Coronary artery (tissue), 2 donors: ENCODE measurements around the gene TBC1D4.

Experiments used
- DNase-seq: peaks from one replicate; pipeline ENCODE4 v3.0.0-alpha.2; 2017; ENCODE audit warnings: low spot score
- H3K27ac ChIP-seq, 2 donors: fragments of 200-600 bp; sonication (generic); one replicate each; pipeline ENCODE4 v1.5.1; 2016 to 2019
- H3K4me3 ChIP-seq: fragments of 200-600 bp; sonication (generic); 2 replicates; pipeline ENCODE4 v1.5.1; 2016; ENCODE audit warnings: mild to moderate bottlenecking, moderate library complexity
- TF ChIP-seq, protein P1 (sequence below): fragments of 200-600 bp; sonication (generic); IDR thresholded peaks from one replicate; pipeline ENCODE4 v1.5.1; 2019; ENCODE audit warnings: antibody characterized with exemption

TBC1D4 gene

DNA sequence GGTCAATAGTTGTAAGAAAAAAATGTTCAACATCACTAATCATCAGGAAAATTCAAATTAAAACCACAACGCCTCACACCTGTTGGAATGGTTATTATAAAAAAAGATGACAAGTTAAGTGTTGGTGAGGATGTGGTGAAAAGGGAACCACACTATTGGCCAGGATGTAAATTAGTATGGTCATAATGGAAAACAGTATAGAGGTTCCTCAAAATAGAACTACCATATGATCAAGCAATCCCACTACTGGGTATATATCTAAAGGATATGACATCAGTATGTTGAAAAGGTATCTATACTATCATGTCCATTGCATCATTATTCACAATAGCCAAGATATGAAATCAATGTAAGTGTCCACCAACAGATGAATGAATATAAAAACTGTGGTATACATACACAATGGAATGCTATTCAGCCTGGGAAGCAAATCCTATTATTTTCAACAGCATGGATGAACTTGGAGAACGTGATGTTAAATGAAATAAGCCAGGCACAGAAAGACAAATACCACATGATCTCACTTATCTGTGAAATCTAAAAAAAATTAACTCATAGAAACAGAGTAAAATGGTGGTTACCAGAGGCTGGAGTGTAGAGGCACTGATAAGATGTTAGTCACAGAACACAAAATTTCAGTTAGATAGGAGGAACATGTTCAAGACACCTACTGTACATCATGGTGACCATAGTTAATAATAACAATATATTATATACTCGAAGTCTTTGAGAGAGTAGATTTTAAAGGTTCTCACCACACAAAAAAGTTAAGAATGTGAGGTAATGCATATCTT is 56.6 kb downstream of the TBC1D4 start:
- Histone ChIP-seq H3K27ac (no peak overlapping the region), H3K4me3 (no peak overlapping the region)
- DNase-seq, result no peak
- TF ChIP-seq, protein P1, sequence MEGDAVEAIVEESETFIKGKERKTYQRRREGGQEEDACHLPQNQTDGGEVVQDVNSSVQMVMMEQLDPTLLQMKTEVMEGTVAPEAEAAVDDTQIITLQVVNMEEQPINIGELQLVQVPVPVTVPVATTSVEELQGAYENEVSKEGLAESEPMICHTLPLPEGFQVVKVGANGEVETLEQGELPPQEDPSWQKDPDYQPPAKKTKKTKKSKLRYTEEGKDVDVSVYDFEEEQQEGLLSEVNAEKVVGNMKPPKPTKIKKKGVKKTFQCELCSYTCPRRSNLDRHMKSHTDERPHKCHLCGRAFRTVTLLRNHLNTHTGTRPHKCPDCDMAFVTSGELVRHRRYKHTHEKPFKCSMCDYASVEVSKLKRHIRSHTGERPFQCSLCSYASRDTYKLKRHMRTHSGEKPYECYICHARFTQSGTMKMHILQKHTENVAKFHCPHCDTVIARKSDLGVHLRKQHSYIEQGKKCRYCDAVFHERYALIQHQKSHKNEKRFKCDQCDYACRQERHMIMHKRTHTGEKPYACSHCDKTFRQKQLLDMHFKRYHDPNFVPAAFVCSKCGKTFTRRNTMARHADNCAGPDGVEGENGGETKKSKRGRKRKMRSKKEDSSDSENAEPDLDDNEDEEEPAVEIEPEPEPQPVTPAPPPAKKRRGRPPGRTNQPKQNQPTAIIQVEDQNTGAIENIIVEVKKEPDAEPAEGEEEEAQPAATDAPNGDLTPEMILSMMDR, result no peak

DNA sequence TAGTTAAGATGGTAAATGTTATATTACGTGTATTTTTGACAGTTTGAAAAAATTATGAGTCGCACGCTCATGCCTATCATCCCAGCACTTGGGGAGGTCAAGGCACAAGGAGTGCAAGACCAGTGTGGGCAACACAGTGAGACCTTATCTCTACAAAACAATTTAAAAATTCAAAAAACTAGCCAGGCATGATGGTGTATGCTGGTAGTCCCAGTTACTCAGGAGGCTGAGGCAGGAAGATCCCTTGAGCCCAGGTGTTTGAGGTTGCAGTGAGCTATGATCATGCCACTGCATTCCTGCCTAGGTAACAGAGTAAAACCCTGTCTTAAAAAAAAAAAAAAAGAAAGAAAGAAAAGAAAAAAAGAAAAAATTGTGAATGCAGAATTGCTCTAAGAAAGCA is 58.0 kb downstream of the TBC1D4 start:
- Histone ChIP-seq H3K4me3 (no peak overlapping the region), H3K27ac (no peak overlapping the region)
- TF ChIP-seq, protein P1, result no peak
- DNase-seq, result no peak

DNA sequence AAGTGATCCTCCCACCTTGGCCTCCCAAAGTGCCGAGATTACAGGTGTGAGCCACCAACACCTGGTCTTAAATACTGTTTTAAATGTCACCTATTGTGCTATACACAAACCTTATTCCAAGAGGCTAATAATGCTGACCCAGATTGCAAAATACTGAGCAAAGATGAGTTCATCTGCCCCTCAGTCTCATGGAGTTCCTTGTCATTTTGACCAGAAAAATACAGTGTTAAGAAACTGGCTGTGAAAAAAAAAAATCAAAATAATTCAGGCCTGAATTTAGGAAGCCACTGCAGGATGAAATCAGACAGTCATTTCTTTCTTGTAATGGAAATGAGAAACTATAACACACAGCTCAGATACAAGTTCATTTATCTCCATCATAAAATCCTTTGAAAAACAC is 59.9 kb downstream of the TBC1D4 start:
- Histone ChIP-seq H3K4me3 (no peak overlapping the region), H3K27ac (no peak overlapping the region)
- no peak for DNase-seq
- TF ChIP-seq, protein P1, result no peak

DNA sequence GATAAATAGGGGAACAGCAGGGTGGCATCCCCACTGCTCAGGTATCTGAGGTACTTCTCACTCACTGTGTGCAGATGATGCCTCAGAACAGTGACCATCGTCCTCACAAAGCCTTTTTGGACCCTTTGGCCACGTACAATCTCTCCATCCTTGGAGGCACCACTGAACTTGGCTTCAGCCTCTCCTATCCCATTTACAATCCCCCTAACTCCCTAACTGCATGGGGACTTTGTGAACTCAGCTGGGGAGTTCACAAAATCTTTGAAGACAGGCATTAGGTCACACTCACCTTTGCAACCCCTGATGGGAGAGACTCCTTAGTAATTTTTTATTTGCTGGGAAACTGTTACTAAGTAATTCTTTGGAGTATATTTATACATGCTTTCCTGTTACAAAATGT is 60.8 kb downstream of the TBC1D4 start:
- DNase-seq, result no peak
- TF ChIP-seq, protein P1, result no peak
- no peak overlapping the region for H3K4me3 ChIP-seq
- H3K27ac ChIP-seq, result no peak overlapping the region

DNA sequence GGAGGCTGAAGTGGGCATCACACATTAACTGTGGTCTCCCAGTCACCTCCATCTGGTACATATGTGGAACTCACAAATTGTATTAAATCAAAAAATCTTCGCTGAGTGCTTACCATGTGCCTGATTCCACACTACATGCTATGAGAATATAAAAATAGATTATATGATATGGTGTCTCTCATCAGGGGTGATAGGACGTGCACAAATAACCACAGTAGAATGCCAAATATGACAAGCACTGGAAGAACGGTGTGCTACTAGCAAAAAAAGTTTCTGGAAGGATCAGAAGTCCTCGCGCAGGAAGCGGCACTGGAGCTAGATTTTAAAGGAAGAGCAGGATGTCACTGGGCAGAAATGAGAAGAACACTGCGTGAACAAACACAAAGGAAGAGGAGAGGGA is 62.3 kb downstream of the TBC1D4 start:
- DNase-seq, result no peak
- no peak overlapping the region for H3K4me3 ChIP-seq
- TF ChIP-seq, protein P1, result no peak
- no peak overlapping the region for H3K27ac ChIP-seq

DNA sequence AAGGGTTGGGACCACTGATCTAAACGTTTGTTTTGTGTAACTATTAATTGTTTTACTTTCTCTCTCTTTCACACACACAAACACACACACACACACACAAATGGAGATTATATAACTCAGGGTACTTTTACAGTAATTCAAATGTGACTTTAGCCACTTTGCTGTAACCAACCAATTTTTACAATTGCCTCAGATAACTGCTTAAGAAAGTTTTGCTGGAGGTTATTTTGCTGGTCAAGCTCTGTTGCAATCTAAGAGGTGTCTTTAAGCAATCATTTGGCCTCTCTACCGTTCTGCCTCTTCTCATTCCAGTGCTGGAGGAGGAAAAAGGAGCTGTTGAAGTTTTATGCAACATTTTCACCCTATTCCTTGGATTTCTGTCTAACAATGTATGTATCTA is 63.0 kb downstream of the TBC1D4 start:
- no peak for DNase-seq
- TF ChIP-seq, protein P1, result no peak
- Histone ChIP-seq H3K4me3 (no peak overlapping the region), H3K27ac (no peak overlapping the region)

DNA sequence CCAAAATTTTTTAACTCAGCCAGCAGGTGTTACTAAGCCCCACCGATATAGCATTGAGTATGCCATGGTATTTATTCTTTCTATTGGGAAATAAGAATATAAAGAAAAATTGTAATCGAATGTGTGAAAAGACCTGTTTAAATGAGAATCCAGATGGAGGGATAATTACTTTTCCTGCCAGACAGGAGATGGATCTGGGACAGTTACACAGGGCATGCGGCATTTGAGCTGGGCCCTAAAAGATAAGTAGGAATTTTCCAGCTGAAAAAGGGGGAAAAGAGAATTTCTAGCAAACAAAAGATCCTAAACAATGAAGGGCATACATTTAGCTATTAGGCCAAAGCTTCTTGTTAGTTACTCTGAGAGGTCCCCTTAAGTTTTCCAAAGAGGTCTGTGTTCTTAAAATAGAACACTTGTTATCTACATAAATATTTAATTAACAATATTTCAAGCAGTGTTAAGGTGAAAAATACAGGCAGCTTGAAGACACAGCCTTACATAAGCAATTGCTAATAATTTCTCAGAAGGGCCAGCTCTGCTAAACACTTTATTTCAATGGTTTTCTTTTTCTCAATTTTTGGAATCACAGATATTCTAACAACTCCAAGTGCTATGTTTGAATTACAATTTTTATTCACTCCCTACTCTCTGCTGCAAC is 63.7 kb downstream of the TBC1D4 start:
- TF ChIP-seq, protein P1, result no peak
- Histone ChIP-seq H3K4me3 (no peak overlapping the region), H3K27ac (no peak overlapping the region)
- no peak for DNase-seq
